ENCODE results near the gene PGLYRP2.

GRCh38 chr19:15468675-15469512, 10.4 kb downstream of the PGLYRP2 start:
- TF ChIP-seq EZH2 (IDR thresholded peaks at IDR 0.05; ENCODE audit: insufficient read depth, poor library complexity, severe bottlenecking) (no peak), EZH2phosphoT487 (IDR thresholded peaks at IDR 0.05; ENCODE audit: insufficient read depth, low read depth) (no peak)
